Endodermal cell (in vitro differentiated cells): ENCODE data around the gene TRIM46. TPM values are rescaled to one million over a fixed set of nuclear protein-coding genes. Genes with fewer than 3 reads are reported as not detected.

Source experiments
- DNase-seq: peaks from one replicate; pipeline ENCODE4 v3.0.0-alpha.2; 2017
- H3K27ac ChIP-seq: 2 replicates; pipeline ENCODE4 v1.5.1; 2013; ENCODE audit warnings: mild to moderate bottlenecking, low read depth, low read length, moderate library complexity
- H3K27me3 ChIP-seq: 2 replicates; pipeline ENCODE4 v1.6.1; 2013; ENCODE audit warnings: mild to moderate bottlenecking, low read length, moderate library complexity; ENCODE audit not compliant: insufficient read depth, control insufficient read depth, poor library complexity, severe bottlenecking
- H3K36me3 ChIP-seq: 2 replicates; pipeline ENCODE4 v1.7.0; 2013; ENCODE audit warnings: mild to moderate bottlenecking, low read length, moderate library complexity; ENCODE audit not compliant: control insufficient read depth, insufficient read depth
- H3K4me1 ChIP-seq: one replicate; pipeline ENCODE4 v1.7.0; 2013; ENCODE audit warnings: low read length; ENCODE audit not compliant: control insufficient read depth, insufficient read depth
- H3K4me3 ChIP-seq: 2 replicates; pipeline ENCODE4 v1.5.1; 2013; ENCODE audit warnings: mild to moderate bottlenecking, low read length, moderate library complexity
- H3K9ac ChIP-seq: 2 replicates; pipeline ENCODE4 v1.6.1; 2013; ENCODE audit warnings: mild to moderate bottlenecking, low read length, moderate library complexity; ENCODE audit not compliant: poor library complexity, severe bottlenecking; ENCODE audit errors: extremely low read depth
- H3K9me3 ChIP-seq: 2 replicates; pipeline ENCODE4 v1.6.1; 2013; ENCODE audit warnings: mild to moderate bottlenecking, low read length, moderate library complexity; ENCODE audit not compliant: control insufficient read depth
- H3K27ac Mint-ChIP-seq: 2 replicates; pipeline ENCODE4 v1.8.0; 2020; ENCODE audit warnings: mixed read lengths
- H3K27me3 Mint-ChIP-seq: 2 replicates; pipeline ENCODE4 v1.8.0; 2021; ENCODE audit warnings: mild to moderate bottlenecking, mixed read lengths; ENCODE audit not compliant: insufficient read depth
- H3K36me3 Mint-ChIP-seq: 2 replicates; pipeline ENCODE4 v1.8.0; 2020; ENCODE audit warnings: low read depth, mixed read lengths
- H3K4me1 Mint-ChIP-seq: 2 replicates; pipeline ENCODE4 v1.8.0; 2020; ENCODE audit warnings: mixed read lengths
- H3K4me3 Mint-ChIP-seq: 2 replicates; pipeline ENCODE4 v1.8.0; 2020; ENCODE audit warnings: mild to moderate bottlenecking, moderate library complexity, mixed read lengths
- H3K9me3 Mint-ChIP-seq: 2 replicates; pipeline ENCODE4 v1.8.0; 2020; ENCODE audit warnings: mild to moderate bottlenecking, mixed read lengths
- WGBS, 2 experiments: methylation state at CpG; one replicate each; pipeline versions ENCODE4 v1.1.5 to v1.1.7; 2013; ENCODE audit warnings: missing lambda C conversion rate in 2 of 2, mixed read lengths in 1 of 2; ENCODE audit not compliant: insufficient coverage in 1 of 2, insufficient read length in 1 of 2; 5-methylcytosine and 5-hydroxymethylcytosine counted together
- total RNA-seq, 2 donors: library from RNA; stranded (reverse); fragmentation: NEBNext Ultra II Directional in 1 of 2; extraction: Animal tissue kit (Norgen Biotek cat#: 25700) in 1 of 2; gene quantifications; 2 replicates in 1 of 2; 3 replicates in 1 of 2; pipeline ENCODE4 v1.2.1, GENCODE V29; 2021
- TF ChIP-seq, protein P1 (sequence below): fragments of 200-600 bp; sonication (generic); conservative IDR thresholded peaks from 2 replicates; pipeline ENCODE4 v1.5.0; 2021; ENCODE audit warnings: antibody characterized with exemption, mild to moderate bottlenecking

TRIM46 gene
- total RNA-seq, 2 donors from 2014 or later, result 5.1 to 7.1 TPM

- H3K9me3 Mint-ChIP-seq, result no peaks in the 10 kb centered on the region
- DNase-seq, result peak; percentile 23
- WGBS, 2 experiments, result 83 to 88% methylated on average over 3 to 5 of the region's 5 CpGs
Observed at GRCh38 chr1:155169541-155169940, 4.1 kb upstream of the TRIM46 start.

GRCh38 chr1:155170101-155170785, 3.4 kb upstream of the TRIM46 start:
- H3K27ac ChIP-seq, result no peak overlapping the region
- no peak overlapping the region for H3K4me3 ChIP-seq
- H3K36me3 ChIP-seq, result peaks cover 13% of the 10 kb centered on the region
- no peaks in the 10 kb centered on the region for H3K27me3 ChIP-seq
- TF ChIP-seq, protein P1, sequence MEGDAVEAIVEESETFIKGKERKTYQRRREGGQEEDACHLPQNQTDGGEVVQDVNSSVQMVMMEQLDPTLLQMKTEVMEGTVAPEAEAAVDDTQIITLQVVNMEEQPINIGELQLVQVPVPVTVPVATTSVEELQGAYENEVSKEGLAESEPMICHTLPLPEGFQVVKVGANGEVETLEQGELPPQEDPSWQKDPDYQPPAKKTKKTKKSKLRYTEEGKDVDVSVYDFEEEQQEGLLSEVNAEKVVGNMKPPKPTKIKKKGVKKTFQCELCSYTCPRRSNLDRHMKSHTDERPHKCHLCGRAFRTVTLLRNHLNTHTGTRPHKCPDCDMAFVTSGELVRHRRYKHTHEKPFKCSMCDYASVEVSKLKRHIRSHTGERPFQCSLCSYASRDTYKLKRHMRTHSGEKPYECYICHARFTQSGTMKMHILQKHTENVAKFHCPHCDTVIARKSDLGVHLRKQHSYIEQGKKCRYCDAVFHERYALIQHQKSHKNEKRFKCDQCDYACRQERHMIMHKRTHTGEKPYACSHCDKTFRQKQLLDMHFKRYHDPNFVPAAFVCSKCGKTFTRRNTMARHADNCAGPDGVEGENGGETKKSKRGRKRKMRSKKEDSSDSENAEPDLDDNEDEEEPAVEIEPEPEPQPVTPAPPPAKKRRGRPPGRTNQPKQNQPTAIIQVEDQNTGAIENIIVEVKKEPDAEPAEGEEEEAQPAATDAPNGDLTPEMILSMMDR, result no peak
- WGBS, 2 experiments, result 93% methylated on average over 1 of the region's 2 CpGs; no CpG with 5 or more reads in 1 of the 2 experiments
- H3K9ac ChIP-seq, result no peak overlapping the region
- peak; percentile 13 for DNase-seq
- H3K4me1 ChIP-seq, result no peaks in the 10 kb centered on the region
- Mint-ChIP-seq H3K9me3 (no peaks in the 10 kb centered on the region), H3K4me3 (no peak overlapping the region), H3K27me3 (peaks cover 12% of the 10 kb centered on the region), H3K4me1 (peaks cover 17% of the 10 kb centered on the region), H3K27ac (no peak overlapping the region), H3K36me3 (peaks cover 16% of the 10 kb centered on the region)
- H3K9me3 ChIP-seq, result no peaks in the 10 kb centered on the region

More at GRCh38 chr1:155169541-155169940, 4.1 kb upstream of the TRIM46 start:
- H3K9me3 ChIP-seq, result no peaks in the 10 kb centered on the region
- TF ChIP-seq, protein P1, result no peak
- Mint-ChIP-seq H3K4me1 (peaks cover 13% of the 10 kb centered on the region), H3K27ac (no peak overlapping the region), H3K27me3 (peaks cover 6% of the 10 kb centered on the region), H3K36me3 (peaks cover 16% of the 10 kb centered on the region), H3K4me3 (no peak overlapping the region)
- no peak overlapping the region for H3K27ac ChIP-seq
- no peak overlapping the region for H3K9ac ChIP-seq
- H3K4me1 ChIP-seq, result no peaks in the 10 kb centered on the region
- no peaks in the 10 kb centered on the region for H3K27me3 ChIP-seq
- peaks cover 13% of the 10 kb centered on the region for H3K36me3 ChIP-seq
- no peak overlapping the region for H3K4me3 ChIP-seq

DNA sequence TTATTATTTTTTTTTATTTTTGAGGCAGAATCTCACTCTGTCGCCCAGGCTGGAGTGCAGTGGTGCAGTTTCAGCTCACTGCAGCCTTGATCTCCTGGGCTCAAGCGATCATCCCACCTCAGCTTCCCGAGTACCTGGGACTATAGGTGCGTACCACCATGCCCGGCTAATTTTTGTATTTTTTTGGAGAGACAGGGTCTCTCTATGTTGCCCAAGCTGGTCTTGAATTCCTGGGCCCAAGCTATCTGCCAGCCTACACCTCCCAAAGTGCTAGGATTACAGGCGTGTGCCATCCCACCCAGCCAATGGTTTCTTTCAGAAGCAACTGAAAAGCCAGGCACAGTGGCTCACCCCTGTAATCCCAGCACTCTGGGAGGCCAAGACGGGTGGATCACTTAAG, 2.8 kb upstream of the TRIM46 start:
- peaks cover 15% of the 10 kb centered on the region for H3K27me3 Mint-ChIP-seq
- Histone ChIP-seq H3K4me3 (no peak overlapping the region), H3K27me3 (no peaks in the 10 kb centered on the region), H3K9me3 (no peaks in the 10 kb centered on the region), H3K4me1 (no peaks in the 10 kb centered on the region), H3K27ac (no peak overlapping the region), H3K9ac (no peak overlapping the region), H3K36me3 (peaks cover 13% of the 10 kb centered on the region)
- peak; percentile 5 for DNase-seq
- peaks cover 17% of the 10 kb centered on the region for H3K4me1 Mint-ChIP-seq
- peaks cover 16% of the 10 kb centered on the region for H3K36me3 Mint-ChIP-seq
- TF ChIP-seq, protein P1, result no peak
- H3K4me3 Mint-ChIP-seq, result no peak overlapping the region
- 91 to 95% methylated on average over 7 of the region's 7 CpGs for whole genome bisulfite sequencing, 2 experiments
- H3K27ac Mint-ChIP-seq, result no peak overlapping the region
- no peaks in the 10 kb centered on the region for H3K9me3 Mint-ChIP-seq
